OCI-LY1 (cell line): ENCODE measurements around the gene PTCHD1.

ENCODE experiments used
- H2AFZ ChIP-seq: fragments of 200-600 bp; sonication (generic), shearing (Covaris generic); 2 replicates; pipeline ENCODE4 v1.6.0; 2014; ENCODE audit warnings: antibody characterized with exemption, mild to moderate bottlenecking, low read length
- H3F3A ChIP-seq: fragments of 200-600 bp; sonication (generic), shearing (Covaris generic); 2 replicates; pipeline ENCODE4 v1.6.0; 2014; ENCODE audit warnings: mild to moderate bottlenecking, antibody characterized with exemption, low read length, moderate library complexity; ENCODE audit not compliant: insufficient read depth
- H3K27ac ChIP-seq: fragments of 200-600 bp; sonication (generic); 2 replicates; pipeline ENCODE4 v1.5.1; 2014; ENCODE audit warnings: low read length, mixed run types, mild to moderate bottlenecking, low read depth; ENCODE audit not compliant: poor library complexity, severe bottlenecking
- H3K27me3 ChIP-seq: fragments of 200-600 bp; sonication (generic); 2 replicates; pipeline ENCODE4 v1.6.0; 2014; ENCODE audit warnings: antibody characterized with exemption, mild to moderate bottlenecking, low read length, moderate library complexity; ENCODE audit not compliant: insufficient read depth
- H3K36me3 ChIP-seq: fragments of 200-600 bp; sonication (generic); 2 replicates; pipeline ENCODE4 v1.6.1; 2014; ENCODE audit warnings: mild to moderate bottlenecking, antibody characterized with exemption, low read length, moderate library complexity, mixed read lengths; ENCODE audit not compliant: insufficient read depth
- H3K4me1 ChIP-seq: fragments of 200-600 bp; sonication (generic); 2 replicates; pipeline ENCODE4 v1.5.1; 2014; ENCODE audit warnings: mild to moderate bottlenecking, low read length, moderate library complexity; ENCODE audit not compliant: insufficient read depth, severe bottlenecking
- H3K4me2 ChIP-seq: fragments of 200-600 bp; sonication (generic), shearing (Covaris generic); 2 replicates; pipeline ENCODE4 v1.6.1; 2014; ENCODE audit warnings: low read length
- H3K4me3 ChIP-seq: fragments of 200-600 bp; sonication (generic); 2 replicates; pipeline ENCODE4 v1.5.1; 2014; ENCODE audit warnings: low read length, low read depth, mild to moderate bottlenecking, mixed read lengths; ENCODE audit not compliant: poor library complexity, severe bottlenecking
- H3K79me2 ChIP-seq: fragments of 200-600 bp; shearing (Covaris generic); 2 replicates; pipeline ENCODE4 v1.6.1; 2016; ENCODE audit warnings: mixed run types, low read length, mixed read lengths; ENCODE audit not compliant: insufficient read depth
- H3K9ac ChIP-seq: fragments of 200-600 bp; sonication (generic), shearing (Covaris generic); 2 replicates; pipeline ENCODE4 v1.6.1; 2014; ENCODE audit warnings: mild to moderate bottlenecking, low read length, mixed read lengths
- H3K9me2 ChIP-seq: fragments of 200-600 bp; sonication (generic), shearing (Covaris generic); 2 replicates; pipeline ENCODE4 v1.6.1; 2014; ENCODE audit warnings: low read depth, mild to moderate bottlenecking, low read length, mixed read lengths
- H3K9me3 ChIP-seq: fragments of 200-600 bp; shearing (Covaris generic); 2 replicates; pipeline ENCODE4 v1.6.1; 2014; ENCODE audit warnings: low read length, mixed read lengths
- H4K20me1 ChIP-seq: fragments of 200-600 bp; sonication (generic), shearing (Covaris generic); 2 replicates; pipeline ENCODE4 v1.6.0; 2016; ENCODE audit warnings: mild to moderate bottlenecking, low read length; ENCODE audit not compliant: insufficient read depth
- EZH2 ChIP-seq: fragments of 200-600 bp; sonication (generic), shearing (Covaris generic); IDR thresholded peaks from 2 replicates; pipeline ENCODE4 v1.8.0; 2017; ENCODE audit warnings: borderline replicate concordance, mixed run types, mild to moderate bottlenecking, antibody characterized with exemption, low read length, moderate library complexity, mixed read lengths
- TF ChIP-seq, protein P1 (sequence below): fragments of 200-600 bp; sonication (generic), shearing (Covaris generic); IDR thresholded peaks from 2 replicates; pipeline ENCODE4 v1.5.1; 2017; ENCODE audit warnings: mild to moderate bottlenecking, antibody characterized with exemption, low read length, moderate library complexity, mixed read lengths

PTCHD1 gene

GRCh38 chrX:23311731-23312130 lies 22.9 kb upstream of the PTCHD1 start:
- TF ChIP-seq, protein P1, sequence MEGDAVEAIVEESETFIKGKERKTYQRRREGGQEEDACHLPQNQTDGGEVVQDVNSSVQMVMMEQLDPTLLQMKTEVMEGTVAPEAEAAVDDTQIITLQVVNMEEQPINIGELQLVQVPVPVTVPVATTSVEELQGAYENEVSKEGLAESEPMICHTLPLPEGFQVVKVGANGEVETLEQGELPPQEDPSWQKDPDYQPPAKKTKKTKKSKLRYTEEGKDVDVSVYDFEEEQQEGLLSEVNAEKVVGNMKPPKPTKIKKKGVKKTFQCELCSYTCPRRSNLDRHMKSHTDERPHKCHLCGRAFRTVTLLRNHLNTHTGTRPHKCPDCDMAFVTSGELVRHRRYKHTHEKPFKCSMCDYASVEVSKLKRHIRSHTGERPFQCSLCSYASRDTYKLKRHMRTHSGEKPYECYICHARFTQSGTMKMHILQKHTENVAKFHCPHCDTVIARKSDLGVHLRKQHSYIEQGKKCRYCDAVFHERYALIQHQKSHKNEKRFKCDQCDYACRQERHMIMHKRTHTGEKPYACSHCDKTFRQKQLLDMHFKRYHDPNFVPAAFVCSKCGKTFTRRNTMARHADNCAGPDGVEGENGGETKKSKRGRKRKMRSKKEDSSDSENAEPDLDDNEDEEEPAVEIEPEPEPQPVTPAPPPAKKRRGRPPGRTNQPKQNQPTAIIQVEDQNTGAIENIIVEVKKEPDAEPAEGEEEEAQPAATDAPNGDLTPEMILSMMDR = no peak
- no peak for TF ChIP-seq EZH2
- H3K27ac ChIP-seq = no peak overlapping the region
- H3K9me3 ChIP-seq = no peaks in the 10 kb centered on the region
- H3K27me3 ChIP-seq = no peaks in the 10 kb centered on the region
- no peaks in the 10 kb centered on the region for H4K20me1 ChIP-seq
- no peaks in the 10 kb centered on the region for H3K79me2 ChIP-seq
- H3K9me2 ChIP-seq = no peaks in the 10 kb centered on the region
- no peak overlapping the region for H2AFZ ChIP-seq
- H3K36me3 ChIP-seq = no peaks in the 10 kb centered on the region
- no peak overlapping the region for H3K9ac ChIP-seq
- H3K4me3 ChIP-seq = no peak overlapping the region
- H3F3A ChIP-seq = no peaks in the 10 kb centered on the region
- H3K4me2 ChIP-seq = no peak overlapping the region
- no peaks in the 10 kb centered on the region for H3K4me1 ChIP-seq

DNA sequence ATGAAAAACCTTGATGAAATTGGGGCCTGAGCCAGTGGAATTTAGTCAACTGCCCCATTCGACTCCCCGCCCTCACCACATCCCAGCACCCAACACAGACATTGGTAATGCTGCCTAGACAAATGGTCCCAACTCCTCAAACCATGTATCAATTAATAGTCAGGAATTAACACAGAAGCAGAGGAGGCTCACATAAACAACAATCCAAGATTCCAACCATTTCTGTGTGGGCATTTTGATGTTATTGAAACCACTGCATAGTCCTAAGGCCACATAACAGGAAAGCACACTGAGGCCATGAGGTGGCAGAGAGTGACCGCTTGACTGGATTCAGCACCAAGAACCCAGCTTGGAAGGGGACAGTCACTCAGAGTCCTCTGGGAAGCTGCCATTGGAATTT lies 22.5 kb upstream of the PTCHD1 start:
- no peak overlapping the region for H3K4me2 ChIP-seq
- no peaks in the 10 kb centered on the region for H3K4me1 ChIP-seq
- no peak overlapping the region for H2AFZ ChIP-seq
- no peak overlapping the region for H3K4me3 ChIP-seq
- no peaks in the 10 kb centered on the region for H3K36me3 ChIP-seq
- H3K79me2 ChIP-seq = no peaks in the 10 kb centered on the region
- H4K20me1 ChIP-seq = no peaks in the 10 kb centered on the region
- no peaks in the 10 kb centered on the region for H3F3A ChIP-seq
- H3K27ac ChIP-seq = no peak overlapping the region
- H3K27me3 ChIP-seq = no peaks in the 10 kb centered on the region
- H3K9me2 ChIP-seq = no peaks in the 10 kb centered on the region
- no peak for TF ChIP-seq EZH2
- TF ChIP-seq, protein P1 = no peak
- no peak overlapping the region for H3K9ac ChIP-seq
- H3K9me3 ChIP-seq = no peaks in the 10 kb centered on the region

DNA sequence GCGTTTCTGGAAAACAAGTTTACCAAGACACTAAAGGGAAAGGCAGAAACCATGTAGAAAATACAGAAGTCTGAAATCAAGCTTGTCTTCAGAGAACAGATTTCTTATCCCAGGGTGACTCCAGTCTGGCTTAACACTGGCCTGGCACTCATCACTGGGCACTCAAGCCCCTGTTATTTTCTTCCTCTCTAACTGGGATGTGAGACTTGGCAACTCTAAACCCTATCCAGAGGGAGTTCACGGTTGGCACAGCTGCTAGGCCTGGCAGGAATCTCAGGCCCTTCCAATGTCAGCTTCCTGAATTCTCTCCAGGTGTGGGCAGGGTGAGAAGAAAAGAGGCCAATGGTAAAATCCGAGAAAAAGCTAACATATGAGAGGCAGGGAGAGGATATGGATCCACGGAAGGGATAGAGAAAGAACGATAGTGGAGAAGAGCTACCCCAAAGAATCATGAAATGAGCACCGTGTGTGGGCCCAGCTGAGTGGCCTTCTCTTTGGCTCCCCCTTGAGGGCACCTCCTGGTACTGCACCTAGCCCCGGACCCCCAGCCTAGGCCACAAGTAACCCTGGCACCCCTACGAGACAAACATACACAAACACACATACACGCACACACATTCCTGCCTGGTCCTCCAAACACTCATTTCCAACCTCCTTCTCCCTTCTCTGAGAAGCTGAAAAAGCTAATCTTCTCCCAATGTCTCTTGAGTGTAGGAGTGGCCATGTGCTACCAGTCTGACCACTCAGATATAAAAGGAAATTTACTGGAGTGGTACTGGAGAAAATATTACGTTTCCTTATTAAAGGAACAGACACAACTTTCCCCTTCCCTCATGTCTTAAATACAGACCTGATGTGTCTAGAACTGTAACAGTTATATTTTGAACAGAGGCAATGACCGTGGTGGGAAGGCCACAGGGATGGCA lies 16.6 kb upstream of the PTCHD1 start:
- no peaks in the 10 kb centered on the region for H3K79me2 ChIP-seq
- TF ChIP-seq EZH2 = no peak
- TF ChIP-seq, protein P1 = peak; percentile 66
- no peak overlapping the region for H3K27ac ChIP-seq
- no peaks in the 10 kb centered on the region for H3K4me1 ChIP-seq
- no peaks in the 10 kb centered on the region for H3K27me3 ChIP-seq
- no peak overlapping the region for H3K9ac ChIP-seq
- no peak overlapping the region for H2AFZ ChIP-seq
- no peaks in the 10 kb centered on the region for H3K9me2 ChIP-seq
- no peaks in the 10 kb centered on the region for H3F3A ChIP-seq
- H3K4me2 ChIP-seq = no peak overlapping the region
- no peak overlapping the region for H3K4me3 ChIP-seq
- no peaks in the 10 kb centered on the region for H4K20me1 ChIP-seq
- H3K36me3 ChIP-seq = no peaks in the 10 kb centered on the region
- no peaks in the 10 kb centered on the region for H3K9me3 ChIP-seq
